HEK293 (cell line): ENCODE data around the gene BPHL.
"Not testable (repeated sequence)": the region's sequence is repeated elsewhere in the genome, so short reads cannot be mapped to it uniquely, and the experiment has no call there.

Experiments used
- CTCF ChIA-PET: fragments of 350-600 bp; formaldehyde crosslinking; extraction: SDS; loops from one replicate; lab custom pipeline; 2021; ENCODE audit warnings: antibody characterized with exemption; lab: Yijun Ruan, JAX
- POLR2A ChIA-PET: fragments of 300-600 bp; formaldehyde crosslinking; extraction: SDS; loops from one replicate; lab custom pipeline; 2020; ENCODE audit warnings: antibody characterized with exemption, inconsistent platforms; lab: Yijun Ruan, JAX
- H3K27ac ChIP-seq: fragments of 200-500 bp; sonication (Bioruptor generic); 2 replicates; pipeline ENCODE4 v1.5.1; 2014; ENCODE audit warnings: low read depth, low read length, control low read depth, inconsistent platforms; ENCODE audit errors: extremely low read depth
- H3K36me3 ChIP-seq, 2 experiments: fragments of 200-500 bp in 1 of 2; sonication (Bioruptor generic) in 1 of 2; 1 replicate in 1 of 2; 2 replicates in 1 of 2; pipeline ENCODE4 v1.5.1; 2014 to 2017; ENCODE audit warnings: inconsistent platforms in 2 of 2, low read length in 2 of 2; ENCODE audit not compliant: control insufficient read depth in 2 of 2, insufficient read depth in 1 of 2
- H3K4me1 ChIP-seq: fragments of 200-500 bp; sonication (Bioruptor generic); 2 replicates; pipeline ENCODE4 v1.5.1; 2014; ENCODE audit warnings: mild to moderate bottlenecking, low read length, inconsistent platforms; ENCODE audit not compliant: control insufficient read depth, insufficient read depth
- H3K4me3 ChIP-seq: 2 replicates; pipeline ENCODE4 v1.5.1; 2011; ENCODE audit warnings: low read depth, mild to moderate bottlenecking, control low read depth, low read length, moderate library complexity
- H3K9me3 ChIP-seq: fragments of 200-500 bp; sonication (Bioruptor generic); 2 replicates; pipeline ENCODE4 v1.5.1; 2014; ENCODE audit warnings: low read depth, low read length, inconsistent platforms; ENCODE audit not compliant: control insufficient read depth, insufficient read depth
- EGR2 ChIP-seq: fragments of 450-650 bp; formaldehyde crosslinking; IDR thresholded peaks from 2 replicates; pipeline ENCODE4 v1.5.1; 2016; ENCODE audit warnings: low read depth, missing biosample characterization, missing genetic modification characterization
- FEZF1 ChIP-seq: fragments of 450-650 bp; formaldehyde crosslinking; IDR thresholded peaks from 2 replicates; pipeline ENCODE4 v1.5.1; 2016; ENCODE audit warnings: missing biosample characterization, missing genetic modification characterization
- PRDM10 ChIP-seq: fragments of 450-650 bp; formaldehyde crosslinking; IDR thresholded peaks from 2 replicates; pipeline ENCODE4 v1.5.1; 2016; ENCODE audit warnings: missing biosample characterization, missing genetic modification characterization
- WT1 ChIP-seq: fragments of 450-650 bp; formaldehyde crosslinking; IDR thresholded peaks from 2 replicates; pipeline ENCODE4 v1.5.1; 2016; ENCODE audit warnings: missing biosample characterization, missing genetic modification characterization
- ZFHX2 ChIP-seq: fragments of 450-650 bp; formaldehyde crosslinking; conservative IDR thresholded peaks from 2 replicates; pipeline ENCODE4 v1.5.1; 2016; ENCODE audit warnings: missing biosample characterization, missing genetic modification characterization
- ZNF335 ChIP-seq: fragments of 450-650 bp; formaldehyde crosslinking; conservative IDR thresholded peaks from 2 replicates; pipeline ENCODE4 v1.5.1; 2016; ENCODE audit warnings: missing biosample characterization, missing genetic modification characterization
- ZNF394 ChIP-seq: fragments of 450-650 bp; formaldehyde crosslinking; IDR thresholded peaks from 2 replicates; pipeline ENCODE4 v1.5.1; 2016; ENCODE audit warnings: missing biosample characterization, missing genetic modification characterization, mild to moderate bottlenecking, moderate library complexity, borderline replicate concordance
- ZNF600 ChIP-seq: fragments of 450-650 bp; formaldehyde crosslinking; IDR thresholded peaks from 2 replicates; pipeline ENCODE4 v1.5.1; 2016; ENCODE audit warnings: missing biosample characterization, missing genetic modification characterization

Gene BPHL

GRCh38 chr6:3168046-3168445 is 49.5 kb downstream of the BPHL start:
- peak; percentile 62; the same call in 1 of the 2 replicates for TF ChIP-seq ZNF394 (tag by site-specific recombination)
- CTCF ChIA-PET, POLR2A ChIA-PET, H3K27ac ChIP-seq, H3K4me3 ChIP-seq, H3K36me3 ChIP-seq, H3K9me3 ChIP-seq: not testable (repeated sequence)
- peaks cover 15% of the 10 kb centered on the region for H3K4me1 ChIP-seq

- H3K4me1 ChIP-seq, H3K36me3 ChIP-seq, H3K27ac ChIP-seq, H3K4me3 ChIP-seq, H3K9me3 ChIP-seq: not testable (repeated sequence)
- ChIA-PET CTCF (interaction anchor here (0.7 to 1.5 kb wide), 2 partner anchors 81 to 150 kb away, joined by 3 to 5 read pairs; no protein-coding TSS in a partner anchor), POLR2A (interaction anchor here (1.2 to 2.3 kb wide), 2 partner anchors 8 to 56 kb away, joined by 3 to 15 read pairs; no protein-coding TSS in a partner anchor)
Measured at GRCh38 chr6:3170676-3171075, 52.2 kb downstream of the BPHL start.

GRCh38 chr6:3171313-3172175 is 53.0 kb downstream of the BPHL start:
- H3K36me3 ChIP-seq, H3K9me3 ChIP-seq, H3K4me1 ChIP-seq, H3K4me3 ChIP-seq, H3K27ac ChIP-seq: not testable (repeated sequence)
- TF ChIP-seq ZFHX2 (peak; percentile 96), PRDM10 (tag by site-specific recombination) (peak; percentile 49), ZNF600 (tag by site-specific recombination) (peak; percentile 58), WT1 (0 out of 2 replicates have a peak, but pooled peaks have one; percentile 12), EGR2 (tag by site-specific recombination) (peak; percentile 97)
- POLR2A ChIA-PET: interaction anchor here (1.0 to 2.3 kb wide), 3 partner anchors 9 to 55 kb away, joined by 3 to 15 read pairs (median 3); partner anchors contain the start of gene TUBB2A
- CTCF ChIA-PET: interaction anchor here (0.7 to 1.5 kb wide), 3 partner anchors 8 to 151 kb away, joined by 3 to 5 read pairs (median 5); no protein-coding TSS in a partner anchor

GRCh38 chr6:3172789-3173188 is 54.3 kb downstream of the BPHL start:
- TF ChIP-seq FEZF1 (tag by site-specific recombination) (0 out of 2 replicates have a peak, but pooled peaks have one; percentile 25), WT1 (peak; percentile 94), ZNF335 (tag by site-specific recombination) (peak; percentile 28; the same call in 1 of the 2 replicates)
- not testable (repeated sequence) for H3K4me3 ChIP-seq, H3K36me3 ChIP-seq, H3K4me1 ChIP-seq, H3K9me3 ChIP-seq, H3K27ac ChIP-seq
- POLR2A ChIA-PET: interaction anchor here (2.3 kb wide), 1 partner anchor 10 kb away, joined by 15 read pairs; no protein-coding TSS in a partner anchor
- CTCF ChIA-PET: interaction anchor here (1.5 kb wide), 1 partner anchor 9 kb away, joined by 5 read pairs; no protein-coding TSS in a partner anchor

GRCh38 chr6:3173636-3174089 is 55.2 kb downstream of the BPHL start:
- ChIA-PET POLR2A (interaction anchor here (0.7 kb wide), 2 partner anchors 17 to 108 kb away, joined by 3 to 6 read pairs; no protein-coding TSS in a partner anchor), CTCF (interaction anchor here (1.2 kb wide), 1 partner anchor 8 kb away, joined by 4 read pairs; no protein-coding TSS in a partner anchor)
- not testable (repeated sequence) for H3K9me3 ChIP-seq, H3K4me3 ChIP-seq, H3K4me1 ChIP-seq, H3K27ac ChIP-seq, H3K36me3 ChIP-seq
